NCI-H2107 (cell line): Measurements from ENCODE around the gene OR6C75.
"Not testable (repeated sequence)": the region's sequence is repeated elsewhere in the genome, so short reads cannot be mapped to it uniquely, and the experiment has no call there.

Experiments used
- DNase-seq: peaks from one replicate; lab custom pipeline; 2025; lab: John Stamatoyannopoulos, UW

The OR6C75 gene

DNA sequence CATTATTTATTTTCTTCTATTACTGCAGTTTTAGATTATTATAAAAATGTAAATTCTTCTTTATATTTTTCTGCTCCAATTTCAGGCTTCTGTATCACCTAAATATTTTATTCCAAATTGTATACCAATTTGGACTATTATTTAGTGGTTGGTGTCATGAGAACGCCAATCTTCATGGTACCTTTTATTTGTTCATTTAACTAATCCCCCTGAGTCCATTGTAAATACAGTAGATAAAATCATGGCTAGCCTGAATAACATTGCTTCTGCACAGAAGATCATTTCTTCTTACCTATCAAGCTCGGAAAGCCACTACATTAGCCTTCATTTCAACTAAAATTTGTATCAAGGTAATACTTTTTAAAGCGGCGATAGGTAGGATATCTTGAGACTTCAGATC is at the start of gene OR6C75:
OR6C75 (plus strand) TSS at position 301 of the 400 bp plus-strand sequence. CDS start 2,136 bp downstream, outside the sequence.
- DNase-seq = no peak

DNA sequence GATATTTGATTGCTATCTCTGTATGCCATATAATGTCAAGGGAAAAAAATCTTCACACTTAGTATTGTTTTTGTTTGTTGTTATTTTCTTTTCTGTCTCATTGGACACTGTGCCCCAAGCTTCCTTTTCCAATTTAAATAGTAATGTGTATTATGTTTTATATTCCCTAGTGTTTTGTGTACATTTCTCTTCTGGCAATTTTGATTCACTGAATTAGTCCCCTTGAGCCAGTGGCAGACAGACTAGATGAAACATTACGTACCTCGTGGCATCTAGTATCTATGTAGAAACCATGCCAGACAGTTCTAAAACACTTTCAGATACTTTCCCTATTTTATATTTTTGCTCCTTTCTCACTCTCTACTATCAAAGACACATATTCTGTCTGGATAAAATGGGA is 48.7 kb upstream of the OR6C75 start, which contains the start of gene OR6C1:
OR6C1 (plus strand) TSS at position 301 of the 400 bp plus-strand sequence. CDS start 6,257 bp downstream, outside the sequence.
- DNase-seq = no peak

DNA sequence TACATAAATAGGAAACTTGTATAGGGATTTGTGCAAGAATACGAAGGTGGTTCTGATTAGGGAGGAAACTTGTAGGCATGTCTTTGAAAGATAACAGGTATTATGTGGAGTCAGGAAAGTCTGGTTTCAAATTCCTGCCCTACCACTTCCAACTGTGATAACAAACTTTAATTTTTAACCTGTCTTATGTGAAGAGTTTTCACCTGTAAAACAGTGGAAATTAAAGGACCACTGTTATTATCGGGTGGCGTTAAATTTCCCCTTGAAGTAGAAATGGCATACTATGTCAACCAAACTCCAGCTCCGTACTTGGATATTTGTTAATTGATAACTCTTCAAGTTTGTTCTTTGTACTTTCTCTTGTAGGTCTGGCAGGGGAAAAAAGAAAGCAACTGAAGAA is 42.6 kb upstream of the OR6C75 start:
- DNase-seq = no peak

DNA sequence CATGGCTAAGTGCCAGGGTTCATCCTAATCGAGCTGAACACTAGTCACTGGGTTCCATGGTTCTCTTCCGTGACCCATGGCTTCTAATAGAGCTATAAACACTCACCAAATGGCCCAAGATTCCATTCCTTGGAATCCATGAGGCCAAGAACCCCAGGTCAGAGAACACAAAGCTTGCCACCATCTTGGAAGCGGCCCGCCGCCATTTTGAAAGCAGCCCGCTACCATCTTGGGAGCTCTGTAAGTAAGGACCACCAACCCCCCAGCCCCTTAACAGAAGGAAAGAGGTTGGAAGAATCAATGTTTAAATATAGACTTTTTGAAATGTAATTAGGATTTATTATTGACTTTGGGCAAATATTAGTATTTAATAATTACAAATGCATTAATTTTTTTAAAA is 37.0 kb upstream of the OR6C75 start:
- DNase-seq = not testable (repeated sequence)

DNA sequence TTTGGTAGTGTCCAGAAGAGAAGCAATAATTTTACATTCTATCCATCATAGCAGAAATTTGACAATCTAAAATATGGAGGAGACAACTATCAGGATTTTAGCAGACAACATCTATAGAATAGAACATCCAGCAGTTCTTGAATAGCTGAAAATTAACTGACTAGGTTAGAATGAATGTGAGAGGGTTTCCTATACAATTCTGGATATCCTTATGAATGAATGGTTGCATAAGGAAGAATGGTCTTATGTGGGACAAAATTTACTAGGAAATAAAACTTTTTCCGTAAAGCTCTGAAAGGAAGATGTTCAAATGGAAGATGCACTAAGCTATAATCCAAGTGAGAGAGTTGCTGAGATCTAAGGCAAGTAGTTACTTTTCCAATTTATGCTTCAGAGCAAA is 32.3 kb upstream of the OR6C75 start, which contains the start of gene OR6C3:
OR6C3 (plus strand) TSS at position 301 of the 400 bp plus-strand sequence. CDS start 955 bp downstream, outside the sequence.
- no peak for DNase-seq

DNA sequence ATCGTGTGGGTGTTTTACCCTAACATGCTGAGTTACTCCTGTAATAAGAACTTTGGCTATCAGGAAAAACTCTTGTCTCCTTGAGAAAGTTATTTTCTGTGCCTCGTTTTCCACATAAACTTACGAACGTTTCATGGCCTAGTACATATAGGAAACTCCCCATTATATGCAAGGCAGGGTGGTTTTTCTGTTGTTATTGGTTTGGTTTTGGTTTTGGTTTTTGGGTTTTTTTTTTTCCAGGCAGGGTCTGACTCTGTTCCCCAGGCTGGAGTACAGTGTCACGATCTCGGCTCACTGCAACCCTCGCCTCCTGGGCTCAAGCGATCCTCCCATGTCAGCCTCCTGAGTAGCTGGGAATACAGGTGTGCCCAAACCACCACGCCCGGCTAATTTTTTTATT is 26.8 kb upstream of the OR6C75 start:
- DNase-seq = no peak

DNA sequence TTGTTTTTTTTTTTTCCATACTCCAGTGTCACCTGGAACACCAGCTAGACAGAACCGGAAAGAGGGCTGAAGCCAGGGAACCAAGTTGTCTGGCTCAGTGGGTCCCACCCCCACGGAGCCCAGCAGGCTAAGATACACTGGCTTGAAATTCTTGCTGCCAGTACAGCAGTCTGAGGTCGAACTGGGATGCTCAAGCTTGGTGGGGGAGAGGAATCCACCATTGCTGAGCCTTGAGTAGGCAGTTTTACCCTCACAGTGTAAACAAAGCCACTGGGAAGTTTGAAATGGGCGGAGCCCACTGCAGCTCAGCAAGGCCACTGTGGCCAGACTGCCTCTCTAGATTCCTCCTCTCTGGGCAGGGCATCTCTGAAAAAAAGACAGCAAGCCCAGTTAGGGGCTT is 7.4 kb upstream of the OR6C75 start:
- not testable (repeated sequence) for DNase-seq

DNA sequence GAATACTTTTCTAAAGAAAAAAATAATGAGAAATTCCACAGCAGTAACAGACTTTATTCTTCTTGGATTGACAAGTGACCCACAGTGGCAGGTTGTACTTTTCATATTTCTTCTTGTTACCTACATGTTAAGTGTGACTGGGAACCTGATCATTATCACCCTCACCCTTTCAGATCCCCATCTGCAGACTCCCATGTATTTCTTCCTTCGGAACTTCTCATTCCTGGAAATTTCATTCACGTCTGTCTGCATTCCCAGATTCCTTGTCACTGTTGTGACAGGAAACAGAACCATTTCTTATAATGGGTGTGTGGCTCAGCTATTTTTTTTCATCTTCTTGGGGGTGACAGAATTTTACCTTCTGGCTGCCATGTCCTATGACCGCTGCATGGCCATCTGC is 2.3 kb downstream of the OR6C75 start:
- no peak for DNase-seq

DNA sequence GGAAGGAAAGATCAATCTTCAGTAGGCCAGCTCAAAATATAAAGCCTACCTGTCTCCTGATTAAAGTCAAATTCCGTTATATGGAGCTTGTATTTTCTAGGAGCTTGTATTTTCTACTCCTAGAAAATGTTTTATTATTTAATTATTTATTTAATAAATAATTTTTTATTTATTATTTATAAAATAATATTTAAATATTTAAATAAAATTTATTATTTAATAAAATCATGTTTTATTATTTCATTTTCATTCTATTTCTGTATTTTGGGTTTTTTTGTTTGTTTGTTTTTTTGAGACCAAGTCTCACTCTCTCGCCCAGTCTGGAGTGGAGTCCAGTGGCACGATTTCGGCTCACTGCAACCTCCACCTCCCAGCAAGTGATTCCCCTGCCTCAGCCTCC is 9.7 kb downstream of the OR6C75 start:
- DNase-seq = no peak

DNA sequence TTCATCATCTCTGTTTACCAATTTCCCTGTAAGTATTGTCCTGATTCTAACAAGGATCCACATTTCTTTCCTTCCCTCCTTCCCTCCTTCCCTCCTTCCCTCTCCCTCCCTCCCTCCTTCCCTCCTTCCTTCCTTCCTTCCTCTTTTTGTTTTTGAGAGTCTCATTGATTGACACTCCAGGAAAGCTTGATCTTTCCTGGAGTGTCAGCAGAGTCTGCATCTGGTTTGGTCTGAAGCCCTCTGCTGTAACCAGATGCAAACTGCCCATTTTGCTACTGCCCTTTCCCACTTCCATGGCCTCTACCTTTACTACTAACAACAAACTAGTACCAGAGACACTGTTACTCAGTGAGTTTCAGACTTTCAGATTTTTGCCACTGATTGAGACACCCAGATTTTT is 23.1 kb downstream of the OR6C75 start:
- no peak for DNase-seq

DNA sequence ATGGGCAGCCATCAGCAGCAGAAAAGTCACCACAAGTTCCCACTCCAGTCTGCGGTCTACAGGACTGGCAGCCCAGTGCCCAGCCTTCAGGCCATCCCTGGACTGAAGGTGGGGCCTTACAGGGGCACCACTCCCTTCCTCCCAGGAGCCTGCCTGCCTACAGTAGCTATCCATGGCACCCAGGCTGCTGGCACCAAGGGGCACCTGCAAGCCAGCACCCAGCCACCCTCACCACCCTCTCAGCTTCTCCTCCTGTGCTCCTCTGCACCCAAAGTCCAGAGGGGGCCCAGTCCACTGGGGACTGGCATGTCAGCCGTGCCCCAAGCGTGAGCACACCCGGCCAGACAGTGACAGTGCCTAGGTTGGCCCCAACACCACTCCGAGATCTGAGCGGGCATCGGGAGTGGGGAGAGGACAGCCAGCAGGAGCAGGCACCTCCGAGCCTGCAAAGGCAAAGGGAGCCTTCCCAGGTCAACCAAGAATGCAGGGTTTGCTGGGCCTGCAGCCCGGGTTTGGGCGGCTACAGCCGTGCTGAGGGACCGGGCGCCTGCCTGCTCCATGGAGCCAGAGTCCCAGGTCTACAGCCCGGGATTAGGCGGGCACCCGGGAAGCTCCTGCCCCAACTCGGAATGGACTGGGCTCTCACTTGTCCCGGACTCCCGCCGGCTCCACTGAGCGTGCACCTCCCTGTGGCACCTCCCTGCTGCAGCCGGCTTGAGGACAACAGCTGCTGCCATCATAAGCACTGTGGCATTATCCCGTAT is 29.4 kb downstream of the OR6C75 start:
- no peak for DNase-seq

DNA sequence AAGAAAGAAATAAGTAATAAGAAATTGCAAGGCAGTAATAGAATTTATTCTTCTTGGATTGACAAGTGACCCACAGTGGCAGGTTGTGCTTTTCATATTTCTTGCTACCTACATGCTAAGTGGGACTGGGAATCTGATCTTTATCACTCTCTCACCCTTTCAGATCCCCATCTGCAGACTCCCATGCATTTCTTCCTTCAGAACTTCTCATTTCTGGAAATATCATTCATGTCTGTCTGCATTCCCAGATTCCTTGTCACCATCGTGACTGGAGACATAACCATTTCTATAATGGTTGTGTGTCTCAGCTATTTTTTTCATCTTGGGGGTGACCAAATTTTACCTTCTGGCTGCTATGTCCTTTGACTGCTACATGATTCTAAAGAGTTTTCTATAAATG is 33.6 kb downstream of the OR6C75 start:
- DNase-seq = no peak

DNA sequence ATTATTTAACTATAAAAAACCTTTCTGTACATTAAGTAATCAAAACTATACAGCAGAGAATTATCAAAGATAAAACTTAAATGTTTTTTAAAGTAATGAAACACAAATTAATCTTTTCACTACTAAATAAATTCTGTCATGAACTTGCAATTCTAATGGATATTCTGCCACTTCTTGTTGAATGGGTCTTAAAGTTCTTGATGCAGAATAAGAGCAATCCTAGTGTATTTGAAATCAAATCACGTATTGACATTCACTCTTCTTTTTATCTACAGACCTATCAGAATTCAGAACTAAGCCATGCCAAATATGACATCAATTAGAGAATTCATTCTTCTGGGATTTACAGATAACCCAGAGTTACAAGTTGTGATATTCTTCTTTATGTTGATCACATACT is 37.5 kb downstream of the OR6C75 start, which contains the start of gene OR6C65:
OR6C65 (plus strand) TSS at position 301 of the 400 bp plus-strand sequence; CDS start at position 301, 0 bp downstream.
- no peak for DNase-seq

DNA sequence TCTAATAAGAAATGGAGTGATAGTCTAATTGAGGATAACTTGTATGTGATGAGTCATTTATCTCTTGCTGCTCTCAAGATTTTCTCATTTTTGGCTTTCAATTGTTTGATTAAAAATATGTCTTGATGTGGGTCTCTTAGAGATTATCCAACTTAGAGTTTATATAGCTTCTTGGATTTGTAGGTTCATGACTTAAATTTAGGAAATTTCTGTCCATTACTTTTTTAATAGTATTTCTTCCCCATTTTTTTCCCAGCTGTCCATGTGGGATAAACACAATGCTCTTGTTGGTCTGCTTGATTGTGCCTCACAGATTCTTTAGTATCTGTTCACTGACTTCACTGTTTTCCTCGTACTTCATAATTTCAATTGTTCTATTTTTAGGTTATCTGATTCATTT is 45.1 kb downstream of the OR6C75 start:
- DNase-seq = no peak

DNA sequence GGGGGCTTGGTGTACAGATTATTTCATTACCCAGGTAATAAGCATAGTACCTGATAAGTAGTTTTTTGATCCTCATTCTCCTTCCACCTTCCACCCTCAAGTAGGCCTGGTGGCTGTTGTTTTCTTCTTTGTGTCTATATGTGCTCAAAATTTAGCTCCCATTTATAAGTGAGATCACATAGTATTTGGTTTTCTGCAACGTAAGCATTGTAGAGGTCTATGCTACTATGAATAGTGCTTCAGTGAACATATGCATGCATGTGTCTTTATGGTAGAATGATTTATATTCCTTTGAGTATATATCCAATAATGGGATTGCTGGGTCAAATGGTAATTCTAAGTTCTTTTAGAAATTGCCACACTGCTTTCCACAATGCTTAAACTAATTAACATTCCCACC is 46.4 kb downstream of the OR6C75 start:
- not testable (repeated sequence) for DNase-seq

DNA sequence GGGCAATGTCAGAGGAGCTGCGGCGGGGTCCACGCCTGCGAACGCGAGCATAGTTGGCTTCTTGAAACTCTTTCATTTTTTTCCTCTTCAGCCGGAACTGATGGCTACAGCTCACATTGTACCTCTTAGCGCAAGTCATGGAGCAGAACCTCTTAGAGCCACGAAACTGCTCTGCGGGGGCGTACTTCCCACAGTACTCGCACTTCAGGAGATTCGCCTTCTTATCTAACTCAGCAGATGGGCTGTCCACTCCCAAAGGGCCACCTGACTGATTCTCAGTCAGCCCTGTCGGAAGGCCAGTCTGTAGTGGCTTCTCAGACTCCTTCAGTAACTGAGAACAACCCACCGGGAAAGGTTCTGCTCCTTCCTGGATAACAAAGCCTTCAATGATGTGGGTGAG is 49.4 kb downstream of the OR6C75 start:
- not testable (repeated sequence) for DNase-seq

DNA sequence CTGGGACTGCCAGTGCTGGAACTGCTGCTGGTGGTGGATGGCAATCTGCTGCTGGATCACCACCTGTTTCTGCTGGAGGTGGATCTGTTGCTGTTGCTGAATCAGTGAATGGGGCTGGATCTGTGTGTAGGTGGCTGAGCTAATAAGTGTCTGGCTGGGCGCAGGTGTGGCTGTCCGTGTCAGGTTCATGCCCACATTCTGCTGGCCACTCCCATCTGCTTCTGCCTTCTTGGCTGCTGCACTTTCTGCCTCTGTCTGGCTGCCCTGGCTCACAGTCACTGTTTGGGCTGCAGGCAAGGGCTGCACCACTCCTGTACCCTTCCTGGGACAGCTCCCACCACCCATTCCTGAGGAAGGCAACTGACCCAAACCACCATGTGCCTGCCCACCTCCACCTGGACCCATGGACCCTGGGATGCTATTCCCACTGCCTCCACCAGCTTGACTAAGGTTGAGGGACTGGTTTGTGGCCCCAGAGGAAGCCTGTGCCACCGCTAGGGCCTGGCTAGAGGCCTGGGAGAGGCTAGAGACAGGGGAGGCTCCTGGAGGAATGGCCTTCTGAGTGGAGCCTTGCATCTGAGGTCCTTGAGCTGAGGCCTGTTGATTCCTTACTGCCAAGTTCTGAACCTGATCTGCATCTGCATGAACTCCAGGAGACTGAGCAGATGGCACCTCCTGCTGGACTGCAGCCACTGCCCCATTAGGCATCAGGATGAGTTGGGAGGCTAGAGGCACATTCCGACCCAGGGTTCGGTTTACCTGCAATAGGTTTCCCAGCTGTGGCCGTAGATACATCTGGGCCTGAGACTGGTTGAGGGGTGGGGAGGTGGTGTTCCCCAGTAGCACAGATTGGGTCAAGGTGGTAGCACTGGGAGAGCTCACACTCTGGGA is 51.0 kb downstream of the OR6C75 start:
- DNase-seq = not testable (repeated sequence)

DNA sequence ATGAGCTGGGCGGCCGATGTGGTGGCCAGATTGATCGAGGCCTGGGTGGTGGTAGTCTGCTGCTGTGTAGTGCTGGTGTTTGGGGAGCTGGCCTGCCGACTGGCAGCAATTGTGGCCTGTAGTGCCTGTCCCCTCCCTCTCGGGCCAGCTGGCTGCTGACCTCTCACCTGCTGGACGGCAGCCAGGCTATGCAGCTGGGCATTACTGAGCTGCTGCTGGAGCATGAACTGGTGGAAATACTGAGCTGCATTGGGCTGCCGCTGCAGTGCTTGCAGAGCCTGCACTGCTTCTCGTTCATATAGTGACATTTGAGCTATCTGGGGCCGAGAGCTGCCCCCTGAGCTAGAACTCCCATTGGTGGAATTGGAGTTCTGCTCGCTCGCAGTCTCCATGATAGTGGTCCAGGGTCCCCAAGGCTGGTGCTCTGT is 51.6 kb downstream of the OR6C75 start:
- DNase-seq = not testable (repeated sequence)

DNA sequence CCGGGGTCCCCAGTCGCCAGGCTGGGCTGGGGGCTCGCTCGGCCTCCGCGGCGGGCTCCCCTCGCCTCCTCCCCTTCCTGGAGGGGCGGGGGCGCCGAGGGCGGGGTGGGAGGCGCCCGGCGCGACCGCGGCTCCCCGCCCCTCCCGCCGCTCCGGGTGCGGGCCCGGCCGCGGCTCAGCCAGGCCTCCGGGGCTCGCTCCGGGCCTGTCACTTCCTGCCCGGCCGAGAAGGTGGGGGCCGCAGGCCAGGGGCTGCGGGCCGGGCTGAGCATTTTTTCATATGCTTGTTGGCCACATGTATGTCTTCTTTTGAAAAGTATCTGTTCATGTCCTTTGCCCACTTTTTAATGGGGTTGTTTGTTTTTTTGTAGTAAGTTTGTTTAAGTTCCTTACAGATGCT is 52.1 kb downstream of the OR6C75 start:
- DNase-seq = not testable (repeated sequence)

DNA sequence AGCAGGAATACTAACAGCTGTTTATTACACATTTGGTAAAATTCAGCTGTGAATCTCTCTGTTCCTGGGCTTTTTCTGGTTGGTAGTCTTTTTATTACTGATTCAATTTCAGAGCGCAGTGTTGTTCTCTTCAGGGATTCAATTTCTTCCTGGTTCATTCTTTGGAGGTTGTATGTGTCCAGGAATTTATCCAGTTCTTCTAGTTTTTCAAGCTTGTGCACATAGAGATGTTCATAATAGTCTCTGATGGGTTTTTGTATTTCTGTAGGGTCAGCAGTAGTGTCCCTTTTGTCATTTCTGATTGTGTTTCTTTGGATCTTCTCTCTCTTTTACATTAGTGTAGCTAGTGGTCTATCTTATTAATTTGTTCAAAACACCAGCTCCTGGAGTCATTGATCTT is 54.2 kb downstream of the OR6C75 start:
- no peak for DNase-seq
